ENCODE data around the gene NXPE2. TPM values are rescaled to one million over a fixed set of nuclear protein-coding genes. Genes with fewer than 3 reads are reported as not detected.

Gene NXPE2
- total RNA-seq, 1 donor from 2014 or later, result not detected

DNA sequence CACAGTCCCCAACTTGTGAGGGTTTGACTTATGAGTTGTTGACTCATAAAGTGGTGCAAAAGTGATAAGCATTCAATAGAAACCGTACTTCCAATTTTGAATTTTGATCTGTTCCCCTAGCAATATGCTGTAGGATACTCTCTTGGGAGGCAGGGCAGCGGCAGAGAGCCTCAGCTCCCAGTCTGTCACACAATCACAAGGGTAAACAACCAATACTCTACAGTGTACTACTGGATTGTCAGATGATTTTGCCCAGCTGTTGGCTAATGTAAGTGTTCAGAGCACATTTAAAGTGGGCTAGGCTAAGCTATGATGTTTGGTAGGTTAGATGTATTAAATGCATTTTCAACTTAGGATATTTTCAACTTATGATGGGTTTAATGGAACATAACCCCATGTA lies 13.7 kb upstream of the NXPE2 start:
- Mint-ChIP-seq H3K36me3 (no peaks in the 10 kb centered on the region), H3K27me3 (peaks cover 3% of the 10 kb centered on the region), H3K4me1 (ENCODE audit: unreplicated experiment) (no peaks in the 10 kb centered on the region), H3K27ac (no peak overlapping the region), H3K9me3 (no peaks in the 10 kb centered on the region), H3K4me3 (no peak overlapping the region)
- no peak for TF ChIP-seq CTCF (conservative IDR thresholded peaks at IDR 0.05)
- no peak for DNase-seq (ENCODE audit: extremely low spot score, unreplicated experiment)

DNA sequence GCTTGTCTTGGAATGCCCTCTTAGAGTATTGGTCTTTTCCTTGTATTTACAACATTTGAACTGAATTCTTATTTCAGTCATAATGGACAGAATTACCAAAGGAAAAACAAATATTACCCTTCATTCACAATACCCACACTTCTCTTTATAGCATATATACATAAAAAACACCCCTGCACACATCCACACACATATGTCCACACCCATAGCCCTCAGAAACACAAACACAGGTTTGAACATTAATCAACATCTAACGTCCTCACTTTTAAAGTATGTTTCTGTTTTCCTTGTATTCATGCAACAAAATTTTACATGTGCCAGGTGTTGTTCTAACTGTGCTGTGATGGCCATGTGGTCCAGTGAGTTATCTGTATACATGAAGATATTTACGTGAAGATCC lies 11.6 kb upstream of the NXPE2 start:
- Mint-ChIP-seq H3K36me3 (no peaks in the 10 kb centered on the region), H3K9me3 (no peaks in the 10 kb centered on the region), H3K4me1 (ENCODE audit: unreplicated experiment) (no peaks in the 10 kb centered on the region), H3K4me3 (no peak overlapping the region), H3K27me3 (peaks cover 3% of the 10 kb centered on the region), H3K27ac (no peak overlapping the region)
- DNase-seq (ENCODE audit: extremely low spot score, unreplicated experiment), result no peak
- TF ChIP-seq CTCF (conservative IDR thresholded peaks at IDR 0.05), result no peak

DNA sequence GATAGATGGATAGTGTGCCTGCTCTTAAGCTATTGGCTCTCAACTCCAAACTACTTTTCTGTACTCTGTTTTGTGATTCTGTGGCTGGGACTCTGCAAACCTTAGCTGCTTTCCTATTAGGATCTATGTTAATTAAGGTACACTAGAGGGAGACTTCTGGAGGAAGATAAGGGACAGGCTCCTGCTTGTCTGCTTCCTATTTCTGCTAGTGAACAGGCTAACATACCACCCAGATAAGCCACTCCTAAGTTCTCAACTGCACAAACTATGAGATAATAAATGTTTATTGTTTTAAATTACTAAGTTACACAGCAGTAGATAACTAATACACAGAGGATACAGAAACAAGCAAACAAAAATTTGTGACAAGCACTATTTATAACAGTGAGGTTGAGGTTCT lies 10.2 kb upstream of the NXPE2 start:
- no peak for TF ChIP-seq CTCF (conservative IDR thresholded peaks at IDR 0.05)
- Mint-ChIP-seq H3K4me3 (no peak overlapping the region), H3K9me3 (no peaks in the 10 kb centered on the region), H3K4me1 (ENCODE audit: unreplicated experiment) (no peaks in the 10 kb centered on the region), H3K36me3 (no peaks in the 10 kb centered on the region), H3K27ac (no peak overlapping the region), H3K27me3 (peaks cover 3% of the 10 kb centered on the region)
- no peak for DNase-seq (ENCODE audit: extremely low spot score, unreplicated experiment)

- DNase-seq (ENCODE audit: extremely low spot score, unreplicated experiment), result no peak
- peaks cover 7% of the 10 kb centered on the region for H3K27me3 Mint-ChIP-seq
These were observed 4.7 kb upstream of the NXPE2 start for GRCh38 chr11:114673661-114674060.

GRCh38 chr11:114679505-114679904 lies 1.2 kb downstream of the NXPE2 start:
- H3K4me3 Mint-ChIP-seq, result no peak overlapping the region
- no peak overlapping the region for H3K27ac Mint-ChIP-seq
- TF ChIP-seq CTCF (conservative IDR thresholded peaks at IDR 0.05), result no peak
- H3K4me1 Mint-ChIP-seq (ENCODE audit: unreplicated experiment), result no peaks in the 10 kb centered on the region
- peaks cover 7% of the 10 kb centered on the region for H3K9me3 Mint-ChIP-seq
- DNase-seq (ENCODE audit: extremely low spot score, unreplicated experiment), result no peak
- H3K36me3 Mint-ChIP-seq, result no peaks in the 10 kb centered on the region
- H3K27me3 Mint-ChIP-seq, result peaks cover 10% of the 10 kb centered on the region

More at GRCh38 chr11:114673661-114674060, 4.7 kb upstream of the NXPE2 start:
- H3K4me3 Mint-ChIP-seq, result no peak overlapping the region
- no peaks in the 10 kb centered on the region for H3K36me3 Mint-ChIP-seq
- no peak overlapping the region for H3K27ac Mint-ChIP-seq
- peaks cover 4% of the 10 kb centered on the region for H3K9me3 Mint-ChIP-seq
- TF ChIP-seq CTCF (conservative IDR thresholded peaks at IDR 0.05), result no peak
- no peaks in the 10 kb centered on the region for H3K4me1 Mint-ChIP-seq (ENCODE audit: unreplicated experiment)

GRCh38 chr11:114683007-114683406 lies 4.7 kb downstream of the NXPE2 start:
- no peak overlapping the region for H3K27ac Mint-ChIP-seq
- peaks cover 16% of the 10 kb centered on the region for H3K27me3 Mint-ChIP-seq
- H3K4me3 Mint-ChIP-seq, result no peak overlapping the region
- no peaks in the 10 kb centered on the region for H3K4me1 Mint-ChIP-seq (ENCODE audit: unreplicated experiment)
- peaks cover 11% of the 10 kb centered on the region for H3K9me3 Mint-ChIP-seq
- no peak for DNase-seq (ENCODE audit: extremely low spot score, unreplicated experiment)
- no peaks in the 10 kb centered on the region for H3K36me3 Mint-ChIP-seq
- no peak for TF ChIP-seq CTCF (conservative IDR thresholded peaks at IDR 0.05)
